Hepatocyte (in vitro differentiated cells): ENCODE data around the gene SELENOM.
"Not testable (repeated sequence)": the region's sequence is repeated elsewhere in the genome, so short reads cannot be mapped to it uniquely, and the experiment has no call there.

Experiments
- CTCF ChIP-seq: fragments of 200-600 bp; sonication (generic); IDR thresholded peaks from 2 replicates; pipeline ENCODE4 v1.5.1; 2016; ENCODE audit warnings: antibody characterized with exemption, mild to moderate bottlenecking; ENCODE audit not compliant: poor library complexity
- EZH2phosphoT487 ChIP-seq: fragments of 200-600 bp; sonication (generic); IDR thresholded peaks from one replicate; pipeline ENCODE4 v1.6.1; 2018; ENCODE audit warnings: antibody characterized with exemption, mild to moderate bottlenecking, low read depth, moderate library complexity; ENCODE audit not compliant: unreplicated experiment, severe bottlenecking

DNA sequence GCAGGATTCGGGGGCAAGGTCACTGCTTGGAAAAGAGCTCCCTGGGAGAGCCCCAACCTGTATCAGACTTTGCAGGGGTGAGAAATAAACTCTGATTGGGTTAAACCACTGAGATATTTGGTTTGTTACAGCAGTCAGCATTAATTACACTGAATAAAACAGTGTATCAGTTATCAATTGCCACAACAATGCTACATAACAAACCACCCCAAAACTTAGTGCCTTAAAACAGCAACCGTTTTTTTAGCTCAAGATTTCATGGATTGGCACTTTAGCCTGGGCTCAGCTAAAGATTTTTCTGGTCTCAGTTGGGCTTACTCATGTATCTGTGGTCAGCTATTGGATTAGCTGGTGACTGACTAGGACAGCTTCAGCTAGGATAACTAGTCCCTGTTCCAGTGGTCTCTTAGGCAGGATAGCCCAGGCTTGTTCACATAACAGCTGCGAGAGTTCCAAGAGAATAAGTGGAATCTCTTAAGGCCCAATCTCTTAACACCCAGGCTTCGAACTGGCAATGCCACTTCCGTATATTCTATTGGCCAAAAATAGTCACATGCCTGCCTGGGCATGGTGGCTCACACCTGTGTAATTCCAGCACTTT, 33.7 kb downstream of the SELENOM start:
- not testable (repeated sequence) for TF ChIP-seq CTCF, EZH2phosphoT487
